ENCODE data around the gene MSRB2. TPM values are rescaled to one million over a fixed set of nuclear protein-coding genes. Genes with fewer than 3 reads are reported as not detected.

Gene MSRB2
- polyA plus RNA-seq, 3 donors, result 19.7 to 37.3 (median 31.6) TPM

DNA sequence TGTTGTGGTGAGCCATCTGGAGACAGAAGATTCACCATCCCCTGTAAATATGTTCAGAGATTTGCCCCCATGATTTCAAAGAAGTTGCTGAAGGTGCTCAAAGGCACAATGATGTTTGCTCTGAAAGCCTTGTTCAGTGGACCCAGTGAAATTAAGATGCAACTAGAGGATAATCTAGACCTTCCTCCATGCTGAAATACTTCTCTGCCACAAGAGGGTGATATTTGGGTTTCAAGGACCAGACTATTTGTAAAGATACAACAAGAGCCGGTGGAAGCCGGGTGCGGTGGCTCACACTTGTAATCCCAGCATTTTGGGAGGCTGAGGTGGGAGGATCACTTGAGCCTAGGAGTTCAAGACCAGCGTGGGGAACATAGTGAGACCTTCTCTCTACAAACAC lies 13.5 kb upstream of the MSRB2 start:
- Histone ChIP-seq H3K27ac (ENCODE audit: low read depth in 1 of 2, low read length in 2 of 2) (no peak overlapping the region), H3K27me3 (ENCODE audit: control insufficient read depth in 2 of 2, insufficient read depth in 2 of 2, low read length in 2 of 2) (peaks cover 0 to 16% of the 10 kb centered on the region in 2 donors), H3K4me3 (replicated peaks in 1 of 3; ENCODE audit: low read depth in 2 of 3, low read length in 3 of 3) (no peak overlapping the region), H3K9me3 (replicated peaks in 1 of 2; ENCODE audit: control insufficient read depth in 1 of 2, insufficient read depth in 1 of 2, low read length in 2 of 2) (no peaks in the 10 kb centered on the region), H2AFZ (ENCODE audit: insufficient read depth, low read depth, low read length, poor library complexity, severe bottlenecking) (no peak overlapping the region), H3K36me3 (replicated peaks in 1 of 2; ENCODE audit: control insufficient read depth in 1 of 2, insufficient read depth in 2 of 2, low read length in 2 of 2) (no peaks in the 10 kb centered on the region), H4K20me1 (ENCODE audit: insufficient read depth, low read length) (no peaks in the 10 kb centered on the region), H3K9ac (ENCODE audit: insufficient read depth, low read length, poor library complexity, severe bottlenecking) (no peak overlapping the region), H3K4me1 (ENCODE audit: control insufficient read depth in 1 of 2, insufficient read depth in 2 of 2, low read length in 2 of 2) (no peaks in the 10 kb centered on the region), H3K79me2 (ENCODE audit: insufficient read depth, low read length) (no peaks in the 10 kb centered on the region), H3K4me2 (replicated peaks; ENCODE audit: extremely low read depth, low read length, poor library complexity, severe bottlenecking) (no peak overlapping the region)
- Mint-ChIP-seq H3K36me3 (no peaks in the 10 kb centered on the region), H3K27ac (no peak overlapping the region), H3K9me3 (peaks cover 0 to 2% (median 0%) of the 10 kb centered on the region in 7 donors), H3K4me1 (no peaks in the 10 kb centered on the region), H3K4me3 (no peak overlapping the region), H3K27me3 (ENCODE audit: low read depth in 3 of 3) (peaks cover 16 to 19% (median 17%) of the 10 kb centered on the region in 3 donors)
- intact Hi-C loops (cut with micrococcal nuclease), result no loop called here
- TF ChIP-seq, protein P1, sequence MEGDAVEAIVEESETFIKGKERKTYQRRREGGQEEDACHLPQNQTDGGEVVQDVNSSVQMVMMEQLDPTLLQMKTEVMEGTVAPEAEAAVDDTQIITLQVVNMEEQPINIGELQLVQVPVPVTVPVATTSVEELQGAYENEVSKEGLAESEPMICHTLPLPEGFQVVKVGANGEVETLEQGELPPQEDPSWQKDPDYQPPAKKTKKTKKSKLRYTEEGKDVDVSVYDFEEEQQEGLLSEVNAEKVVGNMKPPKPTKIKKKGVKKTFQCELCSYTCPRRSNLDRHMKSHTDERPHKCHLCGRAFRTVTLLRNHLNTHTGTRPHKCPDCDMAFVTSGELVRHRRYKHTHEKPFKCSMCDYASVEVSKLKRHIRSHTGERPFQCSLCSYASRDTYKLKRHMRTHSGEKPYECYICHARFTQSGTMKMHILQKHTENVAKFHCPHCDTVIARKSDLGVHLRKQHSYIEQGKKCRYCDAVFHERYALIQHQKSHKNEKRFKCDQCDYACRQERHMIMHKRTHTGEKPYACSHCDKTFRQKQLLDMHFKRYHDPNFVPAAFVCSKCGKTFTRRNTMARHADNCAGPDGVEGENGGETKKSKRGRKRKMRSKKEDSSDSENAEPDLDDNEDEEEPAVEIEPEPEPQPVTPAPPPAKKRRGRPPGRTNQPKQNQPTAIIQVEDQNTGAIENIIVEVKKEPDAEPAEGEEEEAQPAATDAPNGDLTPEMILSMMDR (IDR thresholded peaks at IDR 0.05), result peak; percentile 22
- no CpG with 5 or more reads among the region's 4 CpGs for WGBS (ENCODE audit: insufficient coverage)
- peak in 1 of 3 donors; percentile 8 for DNase-seq

DNA sequence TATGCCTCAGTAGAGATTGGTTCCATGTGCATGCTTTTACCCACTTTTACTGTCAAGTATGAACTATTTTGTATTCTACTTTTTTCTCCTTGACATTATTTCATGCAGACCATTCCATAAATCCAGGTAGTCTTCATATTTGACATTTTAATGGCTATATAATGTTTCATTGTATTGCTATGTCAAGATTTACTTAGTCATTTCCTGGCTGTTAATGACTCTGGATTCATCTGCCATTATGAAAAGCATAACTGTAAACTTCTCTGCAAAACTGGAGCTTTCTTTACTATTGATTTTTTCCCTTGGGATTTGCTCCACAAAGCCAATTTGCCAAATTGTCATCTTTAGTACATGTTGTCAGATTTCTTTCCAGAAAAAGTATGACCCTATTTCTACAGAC lies 6.8 kb upstream of the MSRB2 start:
- no peaks in the 10 kb centered on the region for H3K36me3 Mint-ChIP-seq

More for the DNA sequence above, 6.8 kb upstream of the MSRB2 start:
- intact Hi-C loops (cut with micrococcal nuclease), result no loop called here
- no peak overlapping the region for H3K27ac ChIP-seq (ENCODE audit: low read depth in 1 of 2, low read length in 2 of 2)
- Mint-ChIP-seq H3K9me3 (peaks cover 0 to 2% (median 2%) of the 10 kb centered on the region in 7 donors), H3K27me3 (ENCODE audit: low read depth in 3 of 3) (peaks cover 0 to 3% (median 0%) of the 10 kb centered on the region in 3 donors), H3K27ac (no peak overlapping the region), H3K4me3 (no peak overlapping the region), H3K4me1 (no peaks in the 10 kb centered on the region)
- no peak overlapping the region for H3K9ac ChIP-seq (ENCODE audit: insufficient read depth, low read length, poor library complexity, severe bottlenecking)
- H2AFZ ChIP-seq (ENCODE audit: insufficient read depth, low read depth, low read length, poor library complexity, severe bottlenecking), result no peak overlapping the region
- no peak overlapping the region for H3K4me2 ChIP-seq (replicated peaks; ENCODE audit: extremely low read depth, low read length, poor library complexity, severe bottlenecking)
- TF ChIP-seq, protein P1 (IDR thresholded peaks at IDR 0.05), result no peak
- H3K4me1 ChIP-seq (ENCODE audit: control insufficient read depth in 1 of 2, insufficient read depth in 2 of 2, low read length in 2 of 2), result no peaks in the 10 kb centered on the region
- no peaks in the 10 kb centered on the region for H3K27me3 ChIP-seq (ENCODE audit: control insufficient read depth in 2 of 2, insufficient read depth in 2 of 2, low read length in 2 of 2)
- H3K79me2 ChIP-seq (ENCODE audit: insufficient read depth, low read length), result no peaks in the 10 kb centered on the region
- no peak for DNase-seq
- H3K9me3 ChIP-seq (replicated peaks in 1 of 2; ENCODE audit: control insufficient read depth in 1 of 2, insufficient read depth in 1 of 2, low read length in 2 of 2), result no peaks in the 10 kb centered on the region
- no peaks in the 10 kb centered on the region for H4K20me1 ChIP-seq (ENCODE audit: insufficient read depth, low read length)
- no peak overlapping the region for H3K4me3 ChIP-seq (replicated peaks in 1 of 3; ENCODE audit: low read depth in 2 of 3, low read length in 3 of 3)
- no peaks in the 10 kb centered on the region for H3K36me3 ChIP-seq (replicated peaks in 1 of 2; ENCODE audit: control insufficient read depth in 1 of 2, insufficient read depth in 2 of 2, low read length in 2 of 2)
